Frontal cortex (tissue), 1 donor: ENCODE data around the gene INCENP. TPM values are rescaled to one million over a fixed set of nuclear protein-coding genes. Genes with fewer than 3 reads are reported as not detected.

Source experiments
- total RNA-seq: library from RNA; depleted of rRNA; stranded (reverse); fragments of >200 nt; gene quantifications from one replicate; pipeline ENCODE4 v1.2.3, GENCODE V29; 2014

The INCENP gene
- total RNA-seq, 1 donor from 2014 or later: 22.0 TPM

Other genes starting within 250 kb of the INCENP start
- gene FADS3, start 232.5 kb upstream of the INCENP start, total RNA-seq: 35.5 TPM
- 1.6 TPM for gene RAB3IL1, start 206.4 kb upstream of the INCENP start, total RNA-seq
- 1.6 TPM for gene BEST1, start 173.7 kb upstream of the INCENP start, total RNA-seq
- gene FTH1, start 156.4 kb upstream of the INCENP start, total RNA-seq: 254 TPM
- gene SCGB1D1, start 66.2 kb downstream of the INCENP start, total RNA-seq: not detected
- gene SCGB2A1, start 84.7 kb downstream of the INCENP start, total RNA-seq: not detected
- not detected for gene SCGB1D2, start 118.2 kb downstream of the INCENP start, total RNA-seq
- gene SCGB2A2, start 146.1 kb downstream of the INCENP start, total RNA-seq: not detected
- gene SCGB1D4, start 175.1 kb downstream of the INCENP start, total RNA-seq: not detected
- 33.4 TPM for gene ASRGL1, start 213.4 kb downstream of the INCENP start, total RNA-seq